Smooth muscle cell of the brain vasculature (primary cell): ENCODE data around the gene GARIN1A.
"Not testable (repeated sequence)": the region's sequence is repeated elsewhere in the genome, so short reads cannot be mapped to it uniquely, and the experiment has no call there.

Experiments used
- DNase-seq: peaks from one replicate; pipeline ENCODE4 v3.0.0-alpha.2; 2012; ENCODE audit warnings: low read depth, low spot score

Gene GARIN1A

DNA sequence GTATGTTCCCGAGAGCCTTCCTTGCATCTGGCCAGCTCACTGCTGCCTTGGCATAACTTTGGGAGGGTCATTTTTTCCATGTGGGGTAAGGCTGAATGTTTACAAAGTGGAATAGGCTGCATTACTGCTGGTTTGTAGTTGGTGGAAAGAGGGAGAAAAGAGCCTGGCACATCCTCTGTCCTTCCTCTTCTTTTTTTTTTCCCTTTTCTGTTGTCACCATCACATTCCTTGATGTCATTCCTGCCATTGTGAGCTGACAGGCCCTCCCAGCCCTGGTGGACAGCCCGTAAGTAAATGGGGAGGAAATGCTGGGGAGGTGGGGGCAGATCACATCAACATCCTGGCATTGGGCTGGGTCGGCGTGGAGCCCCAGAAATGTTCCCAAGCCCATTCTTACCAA lies at the start of gene GARIN1A:
Gene GARIN1A (plus strand): TSS at position 301 of the 400 bp plus-strand sequence. CDS start 106 bp downstream, outside the sequence.
- no peak for DNase-seq

GRCh38 chr7:128627124-128627523 lies 45.0 kb upstream of the GARIN1A start:
- DNase-seq = not testable (repeated sequence)

DNA sequence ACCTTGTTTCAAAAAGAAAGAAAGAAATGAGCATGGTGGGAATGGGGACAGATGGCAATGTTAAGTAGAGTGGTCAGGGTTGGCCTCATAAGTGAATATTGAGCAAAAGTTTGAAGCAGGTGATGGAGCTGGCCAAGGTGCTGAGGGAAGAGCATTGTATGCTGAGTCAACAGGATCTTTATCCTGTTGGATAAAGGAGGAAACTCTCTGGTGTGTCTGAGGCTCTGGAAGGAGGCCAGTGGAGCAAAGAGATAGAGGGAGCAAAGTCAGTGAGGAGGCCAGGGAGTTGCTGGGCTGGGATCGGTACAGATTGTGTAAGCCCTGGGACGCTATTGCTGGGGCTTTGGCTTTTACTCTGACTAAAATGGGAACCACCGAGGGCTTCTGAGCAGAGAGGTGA lies 38.2 kb upstream of the GARIN1A start:
- not testable (repeated sequence) for DNase-seq

- DNase-seq = not testable (repeated sequence)
Observed at GRCh38 chr7:128645206-128645605, 26.9 kb upstream of the GARIN1A start.

GRCh38 chr7:128645844-128646243 lies 26.2 kb upstream of the GARIN1A start:
- DNase-seq = not testable (repeated sequence)

DNA sequence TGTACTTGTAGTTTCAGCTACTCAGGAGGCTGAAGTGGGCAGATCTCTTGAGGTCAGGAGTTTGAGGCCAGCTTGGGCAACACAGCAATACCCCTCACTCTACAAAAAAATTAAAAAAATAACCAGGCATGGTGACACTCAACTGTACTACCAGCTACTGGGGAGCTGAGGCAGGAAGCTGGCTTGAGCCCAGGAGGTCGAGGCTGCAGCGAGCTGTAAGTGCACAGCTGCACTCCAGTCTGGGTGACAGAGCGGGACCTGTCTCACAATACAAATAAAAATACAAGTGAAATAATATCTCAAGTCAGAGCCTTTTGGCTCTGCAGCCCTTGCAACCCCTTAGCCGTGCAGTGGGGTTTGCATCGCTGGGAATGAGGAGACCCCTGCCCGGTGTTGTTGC lies 25.2 kb upstream of the GARIN1A start:
- DNase-seq = not testable (repeated sequence)

DNA sequence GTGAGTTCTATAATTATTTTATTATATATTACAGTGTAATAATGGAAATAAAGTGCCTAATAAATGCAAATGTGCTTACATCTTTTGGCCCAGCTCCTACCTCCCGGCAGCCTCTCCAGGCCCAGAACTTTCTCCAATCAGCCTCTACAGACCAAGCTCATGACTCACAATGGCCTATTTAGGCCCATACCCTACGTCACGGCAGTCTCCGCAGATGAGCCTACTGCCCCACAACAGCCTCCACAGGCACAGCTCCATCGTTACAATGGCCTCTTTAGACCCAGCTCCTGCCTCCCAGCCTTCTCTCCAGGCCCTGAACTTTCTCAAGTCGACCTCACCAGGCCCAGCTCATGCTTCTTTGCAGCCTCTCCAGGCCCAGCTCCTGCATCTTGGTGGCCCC lies 21.0 kb upstream of the GARIN1A start:
- not testable (repeated sequence) for DNase-seq

DNA sequence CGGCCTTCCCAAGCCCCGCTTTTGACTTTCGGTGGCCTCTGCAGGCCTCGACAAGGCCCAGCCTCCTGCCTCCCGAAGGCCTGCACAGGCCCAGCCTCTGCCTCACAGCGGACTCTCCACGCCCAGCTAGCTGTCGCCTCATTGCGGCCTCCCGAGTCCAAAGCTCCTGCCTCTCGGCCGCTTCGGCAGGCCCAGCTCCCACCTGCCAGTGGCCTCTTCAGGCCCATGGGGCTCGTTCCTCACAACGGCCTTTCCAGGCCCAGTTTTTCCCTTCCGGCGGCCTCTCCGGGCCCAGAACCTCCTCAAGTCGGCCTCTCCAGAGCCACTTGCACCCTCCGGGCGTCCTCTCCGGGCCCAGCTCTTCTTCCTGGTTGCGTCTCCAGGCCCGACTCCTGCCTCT lies 19.5 kb upstream of the GARIN1A start:
- DNase-seq = not testable (repeated sequence)

- not testable (repeated sequence) for DNase-seq
Observed at GRCh38 chr7:128653197-128653596, 18.9 kb upstream of the GARIN1A start.

- not testable (repeated sequence) for DNase-seq
Observed at GRCh38 chr7:128654080-128654479, 18.0 kb upstream of the GARIN1A start.

- DNase-seq = not testable (repeated sequence)
Observed at GRCh38 chr7:128654501-128654900, 17.6 kb upstream of the GARIN1A start.

DNA sequence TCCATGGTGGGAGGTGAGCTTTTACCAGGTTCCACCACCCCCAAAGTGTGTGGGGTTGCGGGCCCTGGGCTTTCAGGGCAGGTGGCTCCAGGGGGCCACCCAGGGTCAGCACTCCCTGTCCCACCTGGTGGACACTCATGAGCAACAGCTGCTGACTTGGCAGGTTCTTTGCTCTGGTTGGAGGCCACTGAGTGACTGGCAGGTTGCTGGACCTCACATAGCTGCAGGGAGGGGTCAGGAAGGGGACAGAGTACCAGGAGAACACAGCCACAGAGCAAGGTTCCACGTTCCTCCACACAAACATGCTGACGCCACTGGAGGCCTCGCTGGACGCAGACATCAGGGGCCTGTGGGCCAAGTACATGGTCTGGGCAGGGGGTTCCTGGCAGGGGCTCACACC lies 13.7 kb upstream of the GARIN1A start:
- DNase-seq = not testable (repeated sequence)

DNA sequence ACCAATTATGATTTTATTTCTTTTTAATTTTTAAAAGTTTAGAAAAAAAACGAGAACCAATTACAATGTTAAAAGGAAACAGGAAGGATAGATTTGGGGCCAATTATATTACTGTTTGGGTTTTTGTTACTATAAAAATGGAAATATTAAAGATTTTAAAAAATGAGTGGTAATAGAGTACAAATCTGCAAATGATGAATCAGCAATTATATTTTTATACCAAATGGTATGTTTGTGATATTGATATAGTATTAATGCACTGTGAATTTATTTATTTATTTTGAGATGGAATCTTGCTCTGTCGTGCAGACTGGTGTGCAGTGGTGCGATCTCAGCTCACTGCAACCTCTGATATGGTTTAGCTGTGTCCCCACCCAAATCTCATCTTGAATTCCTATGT lies 11.5 kb upstream of the GARIN1A start:
- no peak for DNase-seq

GRCh38 chr7:128661446-128661845 lies 10.6 kb upstream of the GARIN1A start:
- DNase-seq = no peak

GRCh38 chr7:128662091-128662490 lies 10.0 kb upstream of the GARIN1A start:
- no peak for DNase-seq

DNA sequence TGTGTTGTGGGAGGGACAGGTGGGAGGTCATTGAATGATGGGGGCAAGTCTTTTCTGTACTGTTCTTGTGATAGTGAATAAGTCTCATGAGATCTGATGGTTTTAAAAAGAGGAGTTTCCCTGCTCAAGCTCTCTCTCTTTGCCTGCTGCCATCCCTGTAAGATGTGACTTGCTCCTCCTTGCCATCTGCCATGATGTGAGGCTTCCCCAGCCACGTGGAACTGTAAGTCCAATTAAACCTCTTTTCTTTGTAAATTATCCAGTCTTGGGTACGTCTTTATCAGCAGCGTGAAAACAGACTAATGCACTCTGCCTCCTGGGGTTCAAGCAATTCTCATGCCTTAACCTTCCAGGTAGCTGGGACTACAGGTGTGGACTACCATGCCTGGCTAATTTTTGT lies 8.9 kb upstream of the GARIN1A start:
- not testable (repeated sequence) for DNase-seq

- no peak for DNase-seq
Observed at GRCh38 chr7:128665057-128665456, 7.0 kb upstream of the GARIN1A start.

DNA sequence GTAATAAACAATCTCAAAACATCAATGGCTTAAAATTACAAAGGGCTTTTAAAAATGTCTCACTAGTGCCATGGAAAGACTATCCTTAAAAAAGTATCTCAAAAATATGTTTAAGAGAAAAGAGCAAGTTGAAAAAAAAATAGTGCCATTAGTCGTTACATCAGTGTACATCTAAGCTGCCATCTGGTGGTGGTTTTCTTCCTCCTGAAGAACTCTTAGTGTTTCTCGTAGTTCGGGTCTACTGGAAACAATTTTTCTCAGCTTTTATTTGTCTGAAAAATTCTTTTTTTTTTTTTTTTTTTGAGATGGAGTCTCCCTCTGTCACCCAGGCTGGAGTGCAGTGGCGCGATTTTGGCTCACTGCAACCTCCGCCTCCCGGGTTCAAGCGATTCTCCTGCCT lies 5.9 kb upstream of the GARIN1A start:
- no peak for DNase-seq

- no peak for DNase-seq
Observed at GRCh38 chr7:128672927-128673517, 930 bp downstream of the GARIN1A start.

DNA sequence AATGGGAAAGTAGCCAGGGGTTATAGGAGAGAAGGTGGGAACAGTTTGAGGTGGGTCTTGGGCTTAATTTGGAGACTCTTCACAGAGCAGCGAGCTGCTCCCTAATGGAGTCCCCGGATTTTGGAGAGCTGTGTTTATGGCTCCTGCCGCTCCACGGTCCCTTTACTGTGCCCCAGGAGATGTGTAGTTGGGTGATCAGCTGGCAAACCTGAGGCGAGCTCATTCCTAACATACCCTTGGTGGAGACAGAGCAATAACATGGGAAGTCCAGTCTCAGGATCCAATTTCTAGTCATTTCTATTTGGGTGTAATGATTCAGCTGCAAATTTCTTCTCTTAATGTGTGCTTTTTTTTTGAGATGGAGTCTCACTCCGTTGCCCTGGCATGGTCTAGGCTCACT lies 1.5 kb downstream of the GARIN1A start:
- no peak for DNase-seq

DNA sequence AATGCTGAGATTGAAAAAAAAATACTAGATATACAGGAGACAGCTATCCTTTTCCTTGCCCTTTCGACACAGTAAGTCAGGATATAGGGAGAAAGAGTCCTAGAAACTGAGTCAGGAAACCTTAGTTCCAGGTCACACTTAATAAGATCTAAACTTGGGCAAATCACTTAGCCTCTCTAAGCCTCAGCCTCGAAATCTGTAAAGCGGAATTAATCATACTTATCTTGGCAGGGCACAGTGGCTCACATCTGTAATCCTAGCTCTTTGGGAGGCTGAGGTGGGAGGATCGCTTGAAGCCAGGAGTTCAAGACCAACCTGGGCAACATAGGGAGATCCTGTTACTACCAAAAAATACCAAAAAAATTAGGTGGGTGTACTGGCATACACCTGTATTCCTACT lies 4.6 kb downstream of the GARIN1A start:
- no peak for DNase-seq

DNA sequence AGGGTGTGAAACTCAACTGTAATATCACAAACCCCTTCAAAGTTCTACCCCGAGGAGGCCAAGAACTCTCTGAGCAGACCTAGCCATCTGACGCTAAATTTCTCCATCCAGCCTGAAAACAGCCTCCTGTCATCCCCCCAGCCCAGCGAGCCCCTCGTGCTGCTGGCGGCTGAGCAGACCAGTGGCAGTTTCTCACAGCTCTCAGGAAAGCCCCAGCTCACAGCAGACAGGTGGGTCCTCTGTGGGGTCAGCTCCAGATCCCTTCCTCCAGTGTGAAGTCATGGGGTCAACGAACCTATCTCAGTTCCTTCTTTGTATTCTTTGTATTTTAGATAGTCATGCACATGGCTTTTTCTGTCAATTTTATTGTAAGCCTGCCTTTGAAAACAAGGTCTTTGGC lies 7.8 kb downstream of the GARIN1A start:
- no peak for DNase-seq

GRCh38 chr7:128681794-128682537 lies 9.9 kb downstream of the GARIN1A start:
- DNase-seq = no peak
